ENCODE results near the gene SLC43A2.

- TF ChIP-seq, protein P1, sequence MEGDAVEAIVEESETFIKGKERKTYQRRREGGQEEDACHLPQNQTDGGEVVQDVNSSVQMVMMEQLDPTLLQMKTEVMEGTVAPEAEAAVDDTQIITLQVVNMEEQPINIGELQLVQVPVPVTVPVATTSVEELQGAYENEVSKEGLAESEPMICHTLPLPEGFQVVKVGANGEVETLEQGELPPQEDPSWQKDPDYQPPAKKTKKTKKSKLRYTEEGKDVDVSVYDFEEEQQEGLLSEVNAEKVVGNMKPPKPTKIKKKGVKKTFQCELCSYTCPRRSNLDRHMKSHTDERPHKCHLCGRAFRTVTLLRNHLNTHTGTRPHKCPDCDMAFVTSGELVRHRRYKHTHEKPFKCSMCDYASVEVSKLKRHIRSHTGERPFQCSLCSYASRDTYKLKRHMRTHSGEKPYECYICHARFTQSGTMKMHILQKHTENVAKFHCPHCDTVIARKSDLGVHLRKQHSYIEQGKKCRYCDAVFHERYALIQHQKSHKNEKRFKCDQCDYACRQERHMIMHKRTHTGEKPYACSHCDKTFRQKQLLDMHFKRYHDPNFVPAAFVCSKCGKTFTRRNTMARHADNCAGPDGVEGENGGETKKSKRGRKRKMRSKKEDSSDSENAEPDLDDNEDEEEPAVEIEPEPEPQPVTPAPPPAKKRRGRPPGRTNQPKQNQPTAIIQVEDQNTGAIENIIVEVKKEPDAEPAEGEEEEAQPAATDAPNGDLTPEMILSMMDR (IDR thresholded peaks at IDR 0.05), result no peak
- TF ChIP-seq POLR2A (IDR thresholded peaks at IDR 0.05), result no peak
These were observed 86.3 kb downstream of the SLC43A2 start for GRCh38 chr17:1542316-1542715.

Data from Peyer's patch (tissue), 4 donors.